GM12878 (cell line): Measurements from ENCODE around the gene SLC28A1. TPM values are rescaled to one million over a fixed set of nuclear protein-coding genes. Genes with fewer than 3 reads are reported as not detected.

Source experiments
- ATAC-seq: fragments of 200-7000 bp; cut with Tn5 transposase; 3 replicates; pipeline ENCODE4 v1.9.1; 2020; ENCODE audit warnings: mild to moderate bottlenecking, moderate library complexity
- BruUV-seq: library from RNA; stranded (reverse); fragments of 400-500 nt; replicated peaks from 2 replicates; lab custom pipeline; 2021; lab: Mats Ljungman, UMichigan
- CTCF ChIA-PET: fragments of 300-600 bp; sonication (Branson Sonifier 250); formaldehyde crosslinking; extraction: SDS; loops from one replicate; lab custom pipeline; 2021; ENCODE audit warnings: inconsistent platforms; lab: Yijun Ruan, JAX
- POLR2A ChIA-PET: fragments of 350-600 bp; formaldehyde crosslinking; extraction: SDS; loops from one replicate; lab custom pipeline; 2021; ENCODE audit warnings: inconsistent platforms; lab: Charles Lee
- RAD21 ChIA-PET: fragments of 300-600 bp; sonication (Branson Sonifier 250); formaldehyde crosslinking; loops from one replicate; lab custom pipeline; 2023; ENCODE audit warnings: antibody characterized with exemption; ENCODE audit not compliant: unreplicated experiment; lab: Charles Lee
- SMC1A ChIA-PET: fragments of 300-600 bp; sonication (Branson Sonifier 250); formaldehyde crosslinking; loops from one replicate; lab custom pipeline; 2023; ENCODE audit not compliant: unreplicated experiment, uncharacterized antibody; lab: Charles Lee
- DNase-seq: peaks from one replicate; pipeline ENCODE4 v3.0.0-alpha.2; 2011; ENCODE audit warnings: low read depth, low spot score
- FAIRE-seq: peaks from 3 replicates; lab custom pipeline; 2011; peaks lifted over from hg19 to GRCh38; lab: Jason Lieb, UNC
- H2AFZ ChIP-seq: 2 replicates; pipeline ENCODE4 v1.6.0; 2011; ENCODE audit warnings: low read depth, low read length, control low read depth; ENCODE audit not compliant: control insufficient read depth
- H3K27ac ChIP-seq: 2 replicates; pipeline ENCODE4 v1.5.1; 2011; ENCODE audit warnings: control low read depth; ENCODE audit not compliant: control insufficient read depth, insufficient read depth
- H3K27me3 ChIP-seq, 2 experiments: replicated peaks in 1 of 2; 2 replicates each; pipeline versions ENCODE4 v1.6.0 to v1.6.1; 2011; ENCODE audit warnings: low read length in 1 of 2; ENCODE audit not compliant: control insufficient read depth in 2 of 2, insufficient read depth in 2 of 2
- H3K36me3 ChIP-seq, 2 experiments: 2 replicates each; pipeline ENCODE4 v1.5.1; 2011; ENCODE audit warnings: low read length in 1 of 2; ENCODE audit not compliant: control insufficient read depth in 2 of 2, insufficient read depth in 2 of 2
- H3K4me1 ChIP-seq: 2 replicates; pipeline ENCODE4 v1.6.1; 2011; ENCODE audit warnings: mild to moderate bottlenecking, low read length, moderate library complexity, mixed read lengths; ENCODE audit not compliant: control insufficient read depth, insufficient read depth
- H3K4me2 ChIP-seq: 2 replicates; pipeline ENCODE4 v1.6.0; 2011; ENCODE audit warnings: control low read depth; ENCODE audit not compliant: control insufficient read depth, insufficient read depth
- H3K4me3 ChIP-seq: fragments of 200-600 bp; sonication (generic); 2 replicates; pipeline ENCODE4 v1.5.1; 2016
- H3K79me2 ChIP-seq: 2 replicates; pipeline ENCODE4 v1.6.0; 2011; ENCODE audit warnings: low read length; ENCODE audit not compliant: control insufficient read depth, insufficient read depth
- H3K9ac ChIP-seq: 2 replicates; pipeline ENCODE4 v1.8.0; 2011; ENCODE audit warnings: low read length, control low read depth, mixed read lengths; ENCODE audit not compliant: control insufficient read depth, insufficient read depth
- H3K9me3 ChIP-seq: replicated peaks from 3 replicates; pipeline ENCODE4 v1.5.1; 2011; ENCODE audit warnings: mild to moderate bottlenecking, low read length; ENCODE audit not compliant: control insufficient read depth, insufficient read depth
- H4K20me1 ChIP-seq: 2 replicates; pipeline ENCODE4 v1.6.0; 2011; ENCODE audit not compliant: control insufficient read depth, insufficient read depth
- CHD1 ChIP-seq: IDR thresholded peaks from 2 replicates; pipeline ENCODE4 v1.6.1; 2012; ENCODE audit warnings: low read depth, low read length, improper control_type of control experiment
- CREM ChIP-seq: IDR thresholded peaks from 2 replicates; pipeline ENCODE4 v1.6.1; 2014; ENCODE audit warnings: antibody characterized with exemption, low read depth
- FOXK2 ChIP-seq: fragments of 450-650 bp; IDR thresholded peaks from 2 replicates; pipeline ENCODE4 v1.6.1; 2017; ENCODE audit warnings: mild to moderate bottlenecking, moderate library complexity
- HDAC6 ChIP-seq: fragments of 200-600 bp; sonication (generic); IDR thresholded peaks from one replicate; pipeline ENCODE4 v1.8.0; 2017; ENCODE audit warnings: antibody characterized with exemption; ENCODE audit not compliant: unreplicated experiment
- MEF2B ChIP-seq: fragments of 450-650 bp; IDR thresholded peaks from 2 replicates; pipeline ENCODE4 v1.6.1; 2018; ENCODE audit warnings: mild to moderate bottlenecking, moderate library complexity; ENCODE audit not compliant: partially characterized antibody, poor library complexity, severe bottlenecking
- MTA3 ChIP-seq: IDR thresholded peaks from 2 replicates; pipeline ENCODE4 v1.6.1; 2012; ENCODE audit warnings: low read length, inconsistent platforms, borderline replicate concordance
- MYC ChIP-seq: IDR thresholded peaks from 2 replicates; pipeline ENCODE4 v1.6.1; 2011; ENCODE audit warnings: mild to moderate bottlenecking, low read length, moderate library complexity, inconsistent platforms; ENCODE audit not compliant: insufficient read depth, insufficient replicate concordance, insufficient read length, severe bottlenecking
- NBN ChIP-seq: fragments of 450-650 bp; IDR thresholded peaks from 2 replicates; pipeline ENCODE4 v1.6.1; 2016
- NRF1 ChIP-seq: conservative IDR thresholded peaks from 2 replicates; pipeline ENCODE4 v1.6.1; 2011; ENCODE audit warnings: mild to moderate bottlenecking, low read depth, low read length, improper control_type of control experiment
- SMAD1 ChIP-seq: fragments of 450-650 bp; IDR thresholded peaks from 2 replicates; pipeline ENCODE4 v1.6.1; 2018; ENCODE audit warnings: mild to moderate bottlenecking, low read depth; ENCODE audit not compliant: partially characterized antibody
- SMC3 ChIP-seq: IDR thresholded peaks from 2 replicates; pipeline ENCODE4 v1.6.1; 2011; ENCODE audit warnings: low read length, improper control_type of control experiment, borderline replicate concordance
- TAF1 ChIP-seq: IDR thresholded peaks from 2 replicates; pipeline ENCODE4 v1.6.1; 2011; ENCODE audit warnings: mild to moderate bottlenecking, low read depth, low read length, borderline replicate concordance
- YBX1 ChIP-seq: fragments of 450-650 bp; IDR thresholded peaks from 2 replicates; pipeline ENCODE4 v1.6.1; 2016; ENCODE audit warnings: antibody characterized with exemption
- ZNF217 ChIP-seq: fragments of 450-650 bp; IDR thresholded peaks from 2 replicates; pipeline ENCODE4 v1.6.1; 2017; ENCODE audit warnings: antibody characterized with exemption, mild to moderate bottlenecking
- WGBS: methylation state at CpG from one replicate; pipeline ENCODE4 v1.1.6; 2016; ENCODE audit warnings: low lambda C conversion rate; ENCODE audit not compliant: insufficient replicate concordance, insufficient coverage; ENCODE audit errors: missing lambda C conversion rate; 5-methylcytosine and 5-hydroxymethylcytosine counted together
- in situ Hi-C: fragments of 300-500 bp; cut with MboI; formaldehyde crosslinking; loops from 9 replicates; pipeline ENCODE4 v1.14.3; 2018; ENCODE audit warnings: mixed read lengths
- intact Hi-C: fragments of 100-400 bp; cut with micrococcal nuclease; formaldehyde crosslinking; loops from one replicate; pipeline ENCODE4 v1.14.2; 2022; ENCODE audit not compliant: unreplicated experiment
- polyA plus RNA-seq, 11 experiments: library from polyadenylated mRNA; depleted of rRNA in 4 of 11; unstranded in 6 of 11; stranded (reverse) in 5 of 11; fragments of >200 nt; fragmentation: Nextera tagmentation in 4 of 11; fragmentation: Illumina TruSeq in 1 of 11; extraction: Ambion mirVana in 4 of 11; extraction: Trizol in 1 of 11; gene quantifications; 1 replicate in 1 of 11; 2 replicates in 10 of 11; pipeline versions ENCODE4 v1.2.1 to v1.2.3, GENCODE V29; 2011 to 2016; ENCODE audit warnings: inconsistent platforms in 2 of 11, missing spikeins in 2 of 11, low read depth in 1 of 11
- total RNA-seq, 4 experiments: library from RNA; depleted of rRNA in 3 of 4; stranded (reverse); fragments of >200 nt in 3 of 4; fragmentation: Illumina TruSeq in 1 of 4; extraction: Trizol in 1 of 4; gene quantifications; 2 replicates each; pipeline versions ENCODE4 v1.2.1 to v1.2.3, GENCODE V29; 2013 to 2021

The SLC28A1 gene
- total and polyA plus RNA-seq, 10 of the 15 experiments (the other 5 are each of a cell fraction or from before 2014, with no cell fraction given), result not detected

DNA sequence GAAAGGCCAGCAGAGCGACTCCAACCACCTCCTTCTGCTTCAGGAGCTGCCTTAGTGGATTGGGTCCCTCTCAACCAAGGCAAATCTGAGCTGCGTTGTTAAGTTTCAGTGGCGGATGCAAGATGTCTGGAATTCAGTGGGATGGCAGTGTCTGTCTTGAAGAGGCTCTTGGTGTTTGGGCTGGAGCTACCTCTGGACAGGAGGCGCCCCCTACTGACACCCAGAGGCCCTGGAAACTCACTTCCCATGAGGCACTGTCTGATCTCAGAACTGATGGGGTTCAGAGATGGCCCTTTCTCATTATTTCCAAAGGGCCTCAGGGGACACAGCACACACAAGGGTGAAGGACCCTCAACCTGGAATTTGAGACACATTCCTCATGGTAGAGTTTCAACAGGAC lies 6.0 kb upstream of the SLC28A1 start (continued):
- no peak for TF ChIP-seq FOXK2
- TF ChIP-seq NBN, result no peak
- no peak for TF ChIP-seq ZNF217
- TF ChIP-seq SMAD1, result no peak
- TF ChIP-seq CHD1, result no peak
- no peak for TF ChIP-seq YBX1
- TF ChIP-seq SMC3, result peak; percentile 84
- TF ChIP-seq MYC, result no peak
- TF ChIP-seq MEF2B, result no peak
- TF ChIP-seq TAF1, result no peak

GRCh38 chr15:84879088-84879780 lies 5.2 kb upstream of the SLC28A1 start:
- SMC1A ChIA-PET, result interaction anchor here (1.2 to 3.0 kb wide), 4 partner anchors 49 to 294 kb away, joined by 6 to 13 read pairs (median 6); partner anchors contain the start of gene WDR73
- H3K27ac ChIP-seq, result no peak overlapping the region
- POLR2A ChIA-PET, result no interaction called here
- TF ChIP-seq HDAC6, result no peak
- no peak for TF ChIP-seq CREM
- TF ChIP-seq MTA3, result no peak
- TF ChIP-seq NRF1, result no peak
- no peak for TF ChIP-seq CHD1
- TF ChIP-seq, all 136 proteins: peak for 0
- H3K4me3 ChIP-seq, result no peak overlapping the region
- ATAC-seq (no peak), DNase-seq (no peak), FAIRE-seq (no peak)
- no peaks in the 10 kb centered on the region for H3K36me3 ChIP-seq
- in situ Hi-C loops, result loop anchor here (5.0 kb wide), 1 partner anchor 287 kb away; no protein-coding TSS in a partner anchor
- H3K9me3 ChIP-seq, result no peaks in the 10 kb centered on the region
- CTCF ChIA-PET, result interaction anchor here (0.6 to 3.9 kb wide), 15 partner anchors 14 to 291 kb away, joined by 3 to 42 read pairs (median 4); partner anchors contain the start of genes WDR73 and ZSCAN2
- H2AFZ ChIP-seq, result no peak overlapping the region
- H3K9ac ChIP-seq, result no peak overlapping the region
- no peak overlapping the region for H3K4me2 ChIP-seq
- 53% methylated on average over 11 of the region's 11 CpGs for WGBS
- BruUV-seq, result no TSS peak
- H3K79me2 ChIP-seq, result no peaks in the 10 kb centered on the region
- intact Hi-C loops, result loop anchor here (2.0 kb wide), 1 partner anchor 290 kb away; no protein-coding TSS in a partner anchor
- RAD21 ChIA-PET, result interaction anchor here (1.2 to 2.1 kb wide), 6 partner anchors 165 to 293 kb away, joined by 3 to 12 read pairs (median 4); partner anchors contain the start of gene WDR73
- no peaks in the 10 kb centered on the region for H4K20me1 ChIP-seq
- H3K4me1 ChIP-seq, result no peaks in the 10 kb centered on the region
- 0 out of 4 replicates have a peak, but pooled peaks cover 0 to 2% of the 10 kb centered on the region in 2 experiments for H3K27me3 ChIP-seq
